Upper lobe of right lung (tissue), 1 donor: ENCODE measurements around the gene GAST. TPM values are rescaled to one million over a fixed set of nuclear protein-coding genes. Genes with fewer than 3 reads are reported as not detected.
"Not testable (repeated sequence)": the region's sequence is repeated elsewhere in the genome, so short reads cannot be mapped to it uniquely, and the experiment has no call there.

Source experiments
- ATAC-seq: fragments of 200-7000 bp; cut with Tn5 transposase; one replicate; pipeline ENCODE4 v1.9.1; 2020; ENCODE audit warnings: mild to moderate bottlenecking, moderate library complexity
- DNase-seq: peaks from one replicate; pipeline ENCODE4 v3.0.0-alpha.2; 2020
- H3K27ac ChIP-seq: fragments of 200-600 bp; one replicate; pipeline ENCODE4 v1.8.0; 2022
- H3K27me3 ChIP-seq: fragments of 200-600 bp; one replicate; pipeline ENCODE4 v1.8.0; 2022; ENCODE audit warnings: mild to moderate bottlenecking
- H3K36me3 ChIP-seq: fragments of 200-600 bp; one replicate; pipeline ENCODE4 v1.8.0; 2022
- H3K4me1 ChIP-seq: fragments of 200-600 bp; one replicate; pipeline ENCODE4 v1.8.0; 2022
- H3K4me3 ChIP-seq: fragments of 200-600 bp; one replicate; pipeline ENCODE4 v1.8.0; 2022; ENCODE audit warnings: mild to moderate bottlenecking
- H3K9me3 ChIP-seq: fragments of 200-600 bp; one replicate; pipeline ENCODE4 v1.8.0; 2022
- intact Hi-C: fragments of 100-400 bp; cut with DNase I; formaldehyde crosslinking; loops from one replicate; pipeline ENCODE4 v1.11.0; 2022
- total RNA-seq: library from RNA; stranded (reverse); fragmentation: NEBNext Ultra II Directional; extraction: Animal tissue kit (Norgen Biotek cat#: 25700); gene quantifications from one replicate; pipeline ENCODE4 v1.2.1, GENCODE V29; 2021
- TF ChIP-seq, protein P1 (sequence below): fragments of 200-600 bp; IDR thresholded peaks from one replicate; pipeline ENCODE4 v1.8.0; 2022; ENCODE audit warnings: antibody characterized with exemption
- donor health status: DM: no; HTN: yes; CAD: no; lungs with severe emphysema.

The GAST gene
- total RNA-seq, 1 donor from 2014 or later: not detected

DNA sequence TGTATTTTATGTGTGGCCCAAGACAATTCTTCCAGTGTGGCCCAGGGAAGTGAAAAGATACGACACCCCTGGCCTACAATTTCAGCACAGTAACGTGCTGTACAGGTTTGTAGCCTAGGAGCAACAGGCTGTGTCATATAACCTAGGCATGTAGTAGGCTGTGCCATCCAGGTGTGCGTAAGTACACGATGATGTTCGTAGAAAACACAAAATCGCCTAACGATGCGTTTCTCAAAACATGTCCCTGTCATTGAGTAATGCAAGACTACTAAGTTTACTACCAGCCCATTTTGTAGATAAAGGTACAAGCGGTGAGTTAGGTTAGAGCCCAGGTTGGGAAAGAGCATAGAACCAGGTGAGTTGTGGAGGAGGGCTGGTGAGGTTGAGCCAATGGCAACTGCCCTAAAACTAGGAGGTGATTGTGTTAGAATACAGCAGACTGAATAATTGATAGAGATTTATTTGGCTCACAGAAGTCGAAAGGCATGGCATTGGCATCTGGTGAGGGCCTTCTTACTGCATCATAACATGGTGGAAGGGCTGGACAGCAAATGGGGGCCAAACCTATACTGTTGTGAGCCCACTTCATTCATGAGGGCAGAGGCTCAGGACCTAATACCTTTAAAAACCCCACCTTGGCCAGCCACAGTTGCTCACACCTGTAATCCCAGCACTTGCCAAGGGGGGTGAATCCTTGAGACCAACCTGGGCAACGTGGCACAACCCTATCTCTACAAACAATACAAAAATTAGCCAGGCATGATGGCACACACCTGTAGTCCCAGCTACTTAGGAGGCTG, 19.2 kb upstream of the GAST start:
- H3K4me3 ChIP-seq: no peak overlapping the region
- no peak for ATAC-seq
- H3K9me3 ChIP-seq: no peaks in the 10 kb centered on the region
- H3K27ac ChIP-seq: no peak overlapping the region
- H3K36me3 ChIP-seq: peaks cover 61% of the 10 kb centered on the region
- H3K4me1 ChIP-seq: peaks cover 32% of the 10 kb centered on the region
- no peaks in the 10 kb centered on the region for H3K27me3 ChIP-seq
- intact Hi-C loops: no loop called here
- DNase-seq: no peak
- TF ChIP-seq, protein P1, sequence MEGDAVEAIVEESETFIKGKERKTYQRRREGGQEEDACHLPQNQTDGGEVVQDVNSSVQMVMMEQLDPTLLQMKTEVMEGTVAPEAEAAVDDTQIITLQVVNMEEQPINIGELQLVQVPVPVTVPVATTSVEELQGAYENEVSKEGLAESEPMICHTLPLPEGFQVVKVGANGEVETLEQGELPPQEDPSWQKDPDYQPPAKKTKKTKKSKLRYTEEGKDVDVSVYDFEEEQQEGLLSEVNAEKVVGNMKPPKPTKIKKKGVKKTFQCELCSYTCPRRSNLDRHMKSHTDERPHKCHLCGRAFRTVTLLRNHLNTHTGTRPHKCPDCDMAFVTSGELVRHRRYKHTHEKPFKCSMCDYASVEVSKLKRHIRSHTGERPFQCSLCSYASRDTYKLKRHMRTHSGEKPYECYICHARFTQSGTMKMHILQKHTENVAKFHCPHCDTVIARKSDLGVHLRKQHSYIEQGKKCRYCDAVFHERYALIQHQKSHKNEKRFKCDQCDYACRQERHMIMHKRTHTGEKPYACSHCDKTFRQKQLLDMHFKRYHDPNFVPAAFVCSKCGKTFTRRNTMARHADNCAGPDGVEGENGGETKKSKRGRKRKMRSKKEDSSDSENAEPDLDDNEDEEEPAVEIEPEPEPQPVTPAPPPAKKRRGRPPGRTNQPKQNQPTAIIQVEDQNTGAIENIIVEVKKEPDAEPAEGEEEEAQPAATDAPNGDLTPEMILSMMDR: no peak

DNA sequence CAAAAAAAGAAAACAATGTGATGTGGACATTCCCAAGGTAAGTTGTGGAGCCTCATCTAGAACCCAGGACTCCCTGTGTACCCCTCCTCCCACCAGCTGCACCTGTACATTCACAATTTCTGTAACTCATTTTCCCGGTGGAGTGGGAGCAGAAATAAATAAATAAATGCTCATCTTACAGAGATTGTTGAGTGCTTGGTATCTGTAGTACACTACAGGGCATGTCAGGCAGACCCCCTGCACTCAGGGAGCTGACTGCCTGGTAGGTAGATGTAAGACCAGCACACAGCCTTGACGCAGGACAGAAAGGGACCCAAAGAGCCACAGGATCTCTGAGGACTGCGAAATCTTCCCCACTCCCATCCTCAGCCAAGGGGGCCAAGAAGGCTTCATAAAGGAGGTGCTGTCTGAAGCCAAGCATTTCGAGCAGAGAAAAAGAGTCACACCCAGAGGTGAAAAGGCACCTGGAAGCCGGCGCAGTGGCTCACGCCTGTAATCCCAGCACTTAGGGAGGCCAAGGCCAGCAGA, 16.9 kb upstream of the GAST start:
- TF ChIP-seq, protein P1: no peak
- intact Hi-C loops: no loop called here
- Histone ChIP-seq H3K9me3 (no peaks in the 10 kb centered on the region), H3K27me3 (no peaks in the 10 kb centered on the region), H3K36me3 (peaks cover 53% of the 10 kb centered on the region), H3K4me1 (peaks cover 30% of the 10 kb centered on the region), H3K27ac (no peak overlapping the region), H3K4me3 (no peak overlapping the region)
- no peak for DNase-seq
- no peak for ATAC-seq

DNA sequence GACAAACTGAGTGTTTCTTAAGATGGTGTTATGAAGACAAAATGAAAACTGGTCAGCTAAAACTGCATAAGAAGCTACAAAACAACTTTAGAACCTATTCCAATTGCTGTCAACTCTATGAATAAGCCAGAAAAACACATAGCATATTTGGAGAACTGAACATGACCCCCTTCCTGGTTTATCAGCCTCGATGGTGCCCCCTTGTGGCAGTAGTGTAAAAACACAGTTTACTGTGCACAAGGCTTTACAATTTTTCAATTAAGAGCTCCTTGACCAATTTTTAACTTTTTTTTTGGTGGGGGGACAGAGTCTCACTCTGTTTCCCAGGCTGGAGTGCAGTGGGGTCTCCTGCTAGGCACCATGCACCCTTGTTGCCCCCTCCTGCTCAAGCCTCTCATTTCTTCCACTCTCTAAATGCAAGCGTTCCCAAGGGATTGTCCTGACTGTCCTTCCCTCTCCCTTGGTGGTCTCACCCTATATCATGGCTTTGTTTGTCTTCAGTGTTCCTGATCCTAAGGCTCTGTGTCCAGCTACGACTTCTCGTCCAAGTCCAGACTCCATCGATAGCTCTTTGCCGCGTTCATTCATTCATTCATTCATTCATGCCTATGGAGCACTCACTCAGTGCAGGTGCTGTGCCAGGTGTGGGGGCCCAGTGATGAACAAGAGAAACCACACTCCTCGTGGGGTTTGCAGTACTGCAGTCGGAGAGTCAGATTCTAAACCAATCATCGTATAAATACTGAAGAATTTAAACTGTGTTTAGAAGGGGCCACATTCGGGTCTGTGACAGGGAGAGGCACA, 16.0 kb upstream of the GAST start:
- Histone ChIP-seq H3K27me3 (no peaks in the 10 kb centered on the region), H3K4me1 (peaks cover 20% of the 10 kb centered on the region), H3K27ac (no peak overlapping the region), H3K36me3 (peaks cover 43% of the 10 kb centered on the region), H3K4me3 (no peak overlapping the region), H3K9me3 (no peaks in the 10 kb centered on the region)
- TF ChIP-seq, protein P1: peak; percentile 87
- DNase-seq (no peak), ATAC-seq (peak; percentile 78)
- intact Hi-C loops: no loop called here

DNA sequence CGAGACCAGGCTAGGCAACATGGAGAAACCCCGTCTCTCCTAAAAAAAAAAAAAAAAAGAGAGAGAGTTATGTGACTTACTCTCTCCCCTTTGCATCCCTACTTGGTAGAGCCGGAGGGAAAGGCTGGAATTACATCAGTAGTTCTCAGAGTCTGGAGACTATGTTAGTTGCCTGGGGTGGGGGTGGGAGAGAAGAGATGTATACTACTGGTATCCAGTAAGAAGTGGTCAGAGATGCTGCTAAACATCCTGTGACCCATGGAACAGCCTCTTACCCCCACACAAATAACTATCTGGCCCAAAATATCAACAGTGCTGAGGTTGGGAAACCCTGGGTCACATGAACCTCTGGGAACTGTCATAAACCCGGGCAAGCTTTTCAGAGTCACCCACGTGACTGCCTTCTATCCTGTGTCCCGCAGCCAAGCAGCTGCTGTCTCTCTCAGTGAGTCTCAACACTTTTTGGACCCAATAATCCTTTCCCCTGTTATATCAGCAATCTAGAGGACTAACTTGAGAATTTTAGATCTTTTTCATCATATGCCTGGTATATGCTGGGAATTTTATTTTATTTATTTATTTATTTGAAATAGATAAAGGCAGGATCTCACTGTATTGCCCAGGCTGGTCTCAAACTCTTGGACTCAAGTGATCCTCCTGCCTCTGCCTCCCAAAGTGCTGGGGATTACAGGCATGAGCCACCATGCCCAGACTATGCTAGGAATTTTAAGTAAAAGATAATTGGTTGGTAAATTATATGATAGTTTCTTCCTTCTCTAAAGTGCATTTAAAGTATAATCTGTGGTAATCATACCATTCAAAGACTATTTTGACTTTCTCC, 14.8 kb upstream of the GAST start:
- Histone ChIP-seq H3K4me3 (no peak overlapping the region), H3K27me3 (no peaks in the 10 kb centered on the region), H3K27ac (peak overlapping the region; percentile 45), H3K4me1 (peaks cover 10% of the 10 kb centered on the region), H3K9me3 (no peaks in the 10 kb centered on the region), H3K36me3 (peaks cover 31% of the 10 kb centered on the region)
- TF ChIP-seq, protein P1: no peak
- intact Hi-C loops: no loop called here
- ATAC-seq: peak; percentile 82
- no peak for DNase-seq

DNA sequence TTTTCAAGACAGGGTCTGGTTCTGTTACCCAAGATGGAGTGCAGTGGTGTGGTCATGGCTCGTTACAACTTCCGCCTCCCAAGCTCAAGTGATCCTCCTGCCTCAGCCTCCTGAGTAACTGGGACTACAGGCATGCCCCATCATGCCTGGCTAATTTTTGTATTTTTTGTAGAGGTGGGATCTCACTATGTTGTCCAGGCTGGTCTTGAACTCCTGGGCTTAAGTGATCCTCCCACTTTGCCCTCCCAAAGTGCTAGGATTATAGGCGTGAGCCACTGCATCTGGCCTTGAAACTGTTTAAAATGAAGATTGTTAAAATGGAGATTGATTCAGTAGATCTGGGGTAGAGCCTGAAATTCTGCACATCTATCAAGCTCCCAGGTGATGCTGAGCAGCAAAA, 11.3 kb upstream of the GAST start:
- H3K36me3 ChIP-seq, H3K4me1 ChIP-seq, H3K4me3 ChIP-seq, DNase-seq, ATAC-seq, intact Hi-C loops, H3K9me3 ChIP-seq, H3K27ac ChIP-seq, H3K27me3 ChIP-seq: not testable (repeated sequence)
